ENCODE results near the gene TSPAN7. TPM values are rescaled to one million over a fixed set of nuclear protein-coding genes. Genes with fewer than 3 reads are reported as not detected.

The TSPAN7 gene
- total and polyA plus RNA-seq, 2 of the 4 experiments (the other 2 are of a cell fraction): not detected

DNA sequence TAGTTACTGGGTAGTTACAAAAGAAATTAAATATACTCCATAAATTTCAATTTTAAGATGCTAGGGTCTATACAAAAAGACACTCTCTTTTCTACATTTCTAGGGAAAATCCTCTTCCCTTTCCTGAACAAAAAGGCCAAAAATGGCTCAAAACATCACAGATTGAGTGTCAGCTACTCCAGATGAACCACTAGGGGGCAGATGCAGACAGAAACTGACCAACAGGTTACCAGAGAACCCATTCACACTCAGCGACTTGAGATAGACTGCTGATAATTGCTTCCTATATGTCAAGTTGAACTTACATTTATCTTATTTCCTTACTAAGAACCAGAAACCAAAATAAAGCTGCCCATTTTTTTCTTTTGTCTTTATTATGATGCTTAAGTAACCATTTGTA is 156.5 kb downstream of the TSPAN7 start:
- no peak overlapping the region for H3K4ac ChIP-seq (ENCODE audit: low read depth, low read length)
- no peak overlapping the region for H2AK5ac ChIP-seq (ENCODE audit: low read depth, low read length)
- no peak overlapping the region for H4K91ac ChIP-seq (ENCODE audit: insufficient read depth, low read depth, low read length)
- no peaks in the 10 kb centered on the region for H3K36me3 ChIP-seq (ENCODE audit: control insufficient read depth, insufficient read depth, low read length)
- no peaks in the 10 kb centered on the region for H3K79me1 ChIP-seq (ENCODE audit: low read depth in 1 of 2, low read length in 2 of 2)
- no TSS peak for BruUV-seq (replicated peaks)
- H4K20me1 ChIP-seq (ENCODE audit: insufficient read depth, low read length): no peaks in the 10 kb centered on the region
- H2BK20ac ChIP-seq (ENCODE audit: low read depth, low read length): no peak overlapping the region
- H3K4me1 ChIP-seq (ENCODE audit: control insufficient read depth, insufficient read depth, low read length): no peaks in the 10 kb centered on the region
- H4K8ac ChIP-seq (ENCODE audit: low read depth in 2 of 2, low read length in 2 of 2): no peak overlapping the region
- no peak overlapping the region for H3K56ac ChIP-seq (ENCODE audit: extremely low read depth, insufficient read depth, low read length)
- no peaks in the 10 kb centered on the region for H3K27me3 ChIP-seq (ENCODE audit: control insufficient read depth, insufficient read depth, low read length)
- H3K23ac ChIP-seq (ENCODE audit: low read depth, low read length): no peak overlapping the region
- intact Hi-C loops (cut with micrococcal nuclease): no loop called here
- H3K9me1 ChIP-seq (ENCODE audit: insufficient read depth, low read length): no peaks in the 10 kb centered on the region
- H3K9ac ChIP-seq (ENCODE audit: low read depth, low read length): no peak overlapping the region
- H3K14ac ChIP-seq (replicated peaks; ENCODE audit: low read depth, low read length): no peak overlapping the region
- ChIA-PET CTCF (interaction anchor here (1.2 kb wide), 1 partner anchor 11 kb away, joined by 3 read pairs; no protein-coding TSS in a partner anchor), POLR2A (ENCODE audit: unreplicated experiment) (no interaction called here)
- in situ Hi-C loops (cut with MboI; ENCODE audit: low sequenced_read_pairs): no loop called here
- no peak overlapping the region for H2BK120ac ChIP-seq (ENCODE audit: low read depth, low read length)
- no peaks in the 10 kb centered on the region for H3K9me3 ChIP-seq (ENCODE audit: control insufficient read depth, insufficient read depth, low read length)
- no peak overlapping the region for H3K4me3 ChIP-seq (ENCODE audit: insufficient read depth, low read depth, low read length)
- ATAC-seq (ENCODE audit: low read depth) (no peak), DNase-seq (peak; percentile 20)
- no peak overlapping the region for H2BK5ac ChIP-seq (ENCODE audit: low read depth, low read length, poor library complexity, severe bottlenecking)
- no peak overlapping the region for H2BK15ac ChIP-seq (ENCODE audit: low read depth, low read length)
- H2AFZ ChIP-seq (replicated peaks; ENCODE audit: low read length, poor library complexity): no peak overlapping the region
- WGBS, 2 experiments (ENCODE audit: extremely low coverage in 2 of 2, insufficient read length in 1 of 2): no CpG with 5 or more reads among the region's 1 CpG
- no peak overlapping the region for H3K4me2 ChIP-seq (ENCODE audit: low read depth, low read length)
- no peak overlapping the region for H4K5ac ChIP-seq (ENCODE audit: low read depth, low read length)
- H3K27ac ChIP-seq (ENCODE audit: insufficient read depth, low read length): no peak overlapping the region
- no peak overlapping the region for H2AK9ac ChIP-seq (replicated peaks; ENCODE audit: low read depth, low read length, poor library complexity)
- TF ChIP-seq CHD1 (IDR thresholded peaks at IDR 0.05; ENCODE audit: low read depth, low read length) (no peak), BHLHE40 (IDR thresholded peaks at IDR 0.05; ENCODE audit: low read depth, low read length) (no peak), MXI1 (IDR thresholded peaks at IDR 0.05; ENCODE audit: borderline replicate concordance, low read depth, low read length) (no peak), RAD21 (IDR thresholded peaks at IDR 0.05; ENCODE audit: low read length) (peak; percentile 22; the same call in 1 of the 2 replicates), RCOR1 (IDR thresholded peaks at IDR 0.05; ENCODE audit: insufficient replicate concordance, low read length) (no peak), USF2 (IDR thresholded peaks at IDR 0.05; ENCODE audit: low read depth, low read length) (no peak), MAFK (IDR thresholded peaks at IDR 0.05; ENCODE audit: low read depth, low read length) (no peak), NFE2L2 (IDR thresholded peaks at IDR 0.05; ENCODE audit: low read depth, low read length) (no peak), SMC3 (IDR thresholded peaks at IDR 0.05; ENCODE audit: low read depth, low read length) (0 out of 2 replicates have a peak, but pooled peaks have one; percentile 10), RFX5 (IDR thresholded peaks at IDR 0.05; ENCODE audit: low read depth, low read length) (no peak), MAZ (IDR thresholded peaks at IDR 0.05; ENCODE audit: borderline replicate concordance, low read depth, low read length) (no peak), POLR2A (IDR thresholded peaks at IDR 0.05; ENCODE audit: low read depth, low read length) (no peak), FOS (IDR thresholded peaks at IDR 0.05; ENCODE audit: low read depth, low read length) (no peak), CEBPB (IDR thresholded peaks at IDR 0.05; ENCODE audit: low read depth, low read length) (no peak)
- TF ChIP-seq, protein P1, sequence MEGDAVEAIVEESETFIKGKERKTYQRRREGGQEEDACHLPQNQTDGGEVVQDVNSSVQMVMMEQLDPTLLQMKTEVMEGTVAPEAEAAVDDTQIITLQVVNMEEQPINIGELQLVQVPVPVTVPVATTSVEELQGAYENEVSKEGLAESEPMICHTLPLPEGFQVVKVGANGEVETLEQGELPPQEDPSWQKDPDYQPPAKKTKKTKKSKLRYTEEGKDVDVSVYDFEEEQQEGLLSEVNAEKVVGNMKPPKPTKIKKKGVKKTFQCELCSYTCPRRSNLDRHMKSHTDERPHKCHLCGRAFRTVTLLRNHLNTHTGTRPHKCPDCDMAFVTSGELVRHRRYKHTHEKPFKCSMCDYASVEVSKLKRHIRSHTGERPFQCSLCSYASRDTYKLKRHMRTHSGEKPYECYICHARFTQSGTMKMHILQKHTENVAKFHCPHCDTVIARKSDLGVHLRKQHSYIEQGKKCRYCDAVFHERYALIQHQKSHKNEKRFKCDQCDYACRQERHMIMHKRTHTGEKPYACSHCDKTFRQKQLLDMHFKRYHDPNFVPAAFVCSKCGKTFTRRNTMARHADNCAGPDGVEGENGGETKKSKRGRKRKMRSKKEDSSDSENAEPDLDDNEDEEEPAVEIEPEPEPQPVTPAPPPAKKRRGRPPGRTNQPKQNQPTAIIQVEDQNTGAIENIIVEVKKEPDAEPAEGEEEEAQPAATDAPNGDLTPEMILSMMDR (conservative IDR thresholded peaks at IDR 0.05; ENCODE audit: low read depth, low read length): peak; percentile 43
- TF ChIP-seq, protein P2, sequence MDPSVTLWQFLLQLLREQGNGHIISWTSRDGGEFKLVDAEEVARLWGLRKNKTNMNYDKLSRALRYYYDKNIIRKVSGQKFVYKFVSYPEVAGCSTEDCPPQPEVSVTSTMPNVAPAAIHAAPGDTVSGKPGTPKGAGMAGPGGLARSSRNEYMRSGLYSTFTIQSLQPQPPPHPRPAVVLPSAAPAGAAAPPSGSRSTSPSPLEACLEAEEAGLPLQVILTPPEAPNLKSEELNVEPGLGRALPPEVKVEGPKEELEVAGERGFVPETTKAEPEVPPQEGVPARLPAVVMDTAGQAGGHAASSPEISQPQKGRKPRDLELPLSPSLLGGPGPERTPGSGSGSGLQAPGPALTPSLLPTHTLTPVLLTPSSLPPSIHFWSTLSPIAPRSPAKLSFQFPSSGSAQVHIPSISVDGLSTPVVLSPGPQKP (IDR thresholded peaks at IDR 0.05; ENCODE audit: borderline replicate concordance, low read depth, low read length): no peak
- dilution Hi-C loops (cut with HindIII; ENCODE audit: low sequenced_read_pairs, unreplicated experiment): no loop called here
- H3K18ac ChIP-seq (ENCODE audit: low read depth, low read length): no peak overlapping the region

Measured in IMR-90 (cell line).